RWPE2 (cell line): Measurements from ENCODE around the gene TRPM1.

Source experiments
- ATAC-seq: fragments of 200-7000 bp; cut with Tn5 transposase; 3 replicates; pipeline ENCODE4 v1.9.1; 2021; ENCODE audit warnings: low read depth
- DNase-seq: peaks from one replicate; pipeline ENCODE4 v3.0.0-alpha.2; 2020; ENCODE audit warnings: low spot score
- H3K27ac ChIP-seq: fragments of 450-650 bp; 2 replicates; pipeline ENCODE4 v1.5.1; 2017; ENCODE audit warnings: mild to moderate bottlenecking; ENCODE audit not compliant: poor library complexity, severe bottlenecking
- H3K27me3 ChIP-seq: fragments of 250-450 bp; sonication (Bioruptor Pico); 2 replicates; pipeline ENCODE4 v1.5.1; 2021; ENCODE audit warnings: mild to moderate bottlenecking, moderate library complexity; ENCODE audit not compliant: insufficient read depth, poor library complexity, severe bottlenecking
- H3K36me3 ChIP-seq: fragments of 250-450 bp; sonication (Bioruptor Pico); 2 replicates; pipeline ENCODE4 v1.5.1; 2020; ENCODE audit warnings: low read depth, mild to moderate bottlenecking, moderate library complexity
- H3K4me1 ChIP-seq: fragments of 250-450 bp; sonication (Bioruptor Pico); 2 replicates; pipeline ENCODE4 v1.5.1; 2021; ENCODE audit warnings: mild to moderate bottlenecking, moderate library complexity; ENCODE audit not compliant: insufficient read depth, poor library complexity, severe bottlenecking
- H3K4me3 ChIP-seq: fragments of 250-450 bp; sonication (Bioruptor Pico); 2 replicates; pipeline ENCODE4 v1.5.1; 2021; ENCODE audit warnings: mild to moderate bottlenecking, moderate library complexity; ENCODE audit not compliant: severe bottlenecking
- H3K9me3 ChIP-seq: fragments of 250-450 bp; sonication (Bioruptor Pico); 2 replicates; pipeline ENCODE4 v1.5.1; 2021; ENCODE audit warnings: mild to moderate bottlenecking, moderate library complexity; ENCODE audit not compliant: severe bottlenecking
- TF ChIP-seq, protein P1 (sequence below): fragments of 450-650 bp; IDR thresholded peaks from one replicate; pipeline ENCODE4 v1.5.1; 2017; ENCODE audit warnings: mild to moderate bottlenecking, moderate library complexity; ENCODE audit not compliant: poor library complexity, severe bottlenecking

Gene TRPM1

GRCh38 chr15:30984542-30984941, 117.0 kb downstream of the TRPM1 start:
- 0 out of 3 replicates have a peak, but pooled peaks have one; percentile 7 for ATAC-seq
- H3K4me1 ChIP-seq: no peaks in the 10 kb centered on the region

GRCh38 chr15:30984118-30984517, 117.4 kb downstream of the TRPM1 start:
- TF ChIP-seq, protein P1, sequence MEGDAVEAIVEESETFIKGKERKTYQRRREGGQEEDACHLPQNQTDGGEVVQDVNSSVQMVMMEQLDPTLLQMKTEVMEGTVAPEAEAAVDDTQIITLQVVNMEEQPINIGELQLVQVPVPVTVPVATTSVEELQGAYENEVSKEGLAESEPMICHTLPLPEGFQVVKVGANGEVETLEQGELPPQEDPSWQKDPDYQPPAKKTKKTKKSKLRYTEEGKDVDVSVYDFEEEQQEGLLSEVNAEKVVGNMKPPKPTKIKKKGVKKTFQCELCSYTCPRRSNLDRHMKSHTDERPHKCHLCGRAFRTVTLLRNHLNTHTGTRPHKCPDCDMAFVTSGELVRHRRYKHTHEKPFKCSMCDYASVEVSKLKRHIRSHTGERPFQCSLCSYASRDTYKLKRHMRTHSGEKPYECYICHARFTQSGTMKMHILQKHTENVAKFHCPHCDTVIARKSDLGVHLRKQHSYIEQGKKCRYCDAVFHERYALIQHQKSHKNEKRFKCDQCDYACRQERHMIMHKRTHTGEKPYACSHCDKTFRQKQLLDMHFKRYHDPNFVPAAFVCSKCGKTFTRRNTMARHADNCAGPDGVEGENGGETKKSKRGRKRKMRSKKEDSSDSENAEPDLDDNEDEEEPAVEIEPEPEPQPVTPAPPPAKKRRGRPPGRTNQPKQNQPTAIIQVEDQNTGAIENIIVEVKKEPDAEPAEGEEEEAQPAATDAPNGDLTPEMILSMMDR: no peak
- DNase-seq (no peak), ATAC-seq (0 out of 3 replicates have a peak, but pooled peaks have one; percentile 44)
- H3K27ac ChIP-seq: no peak overlapping the region
- H3K9me3 ChIP-seq: no peaks in the 10 kb centered on the region
- H3K4me1 ChIP-seq: no peaks in the 10 kb centered on the region
- H3K36me3 ChIP-seq: peaks cover 26% of the 10 kb centered on the region; the same call in 1 of the 2 replicates
- no peaks in the 10 kb centered on the region for H3K27me3 ChIP-seq
- no peak overlapping the region for H3K4me3 ChIP-seq

More at GRCh38 chr15:30984542-30984941, 117.0 kb downstream of the TRPM1 start:
- Histone ChIP-seq H3K27ac (no peak overlapping the region), H3K9me3 (no peaks in the 10 kb centered on the region), H3K36me3 (peaks cover 26% of the 10 kb centered on the region; the same call in 1 of the 2 replicates), H3K4me3 (no peak overlapping the region), H3K27me3 (no peaks in the 10 kb centered on the region)
- DNase-seq: no peak
- TF ChIP-seq, protein P1: no peak

- no peaks in the 10 kb centered on the region for H3K27me3 ChIP-seq
- no peak for DNase-seq
- no peaks in the 10 kb centered on the region for H3K4me1 ChIP-seq
These were observed 122.1 kb downstream of the TRPM1 start for GRCh38 chr15:30979457-30979856.

GRCh38 chr15:30978328-30978727, 123.2 kb downstream of the TRPM1 start:
- TF ChIP-seq, protein P1: no peak
- no peaks in the 10 kb centered on the region for H3K27me3 ChIP-seq
- ATAC-seq: no peak
- no peak overlapping the region for H3K4me3 ChIP-seq
- H3K4me1 ChIP-seq: no peaks in the 10 kb centered on the region
- no peak for DNase-seq
- H3K27ac ChIP-seq: no peak overlapping the region
- H3K9me3 ChIP-seq: no peaks in the 10 kb centered on the region
- H3K36me3 ChIP-seq: peaks cover 56% of the 10 kb centered on the region

More at GRCh38 chr15:30979457-30979856, 122.1 kb downstream of the TRPM1 start:
- TF ChIP-seq, protein P1: no peak
- Histone ChIP-seq H3K4me3 (no peak overlapping the region), H3K9me3 (no peaks in the 10 kb centered on the region), H3K36me3 (peaks cover 48% of the 10 kb centered on the region), H3K27ac (no peak overlapping the region)
- ATAC-seq: no peak

- Histone ChIP-seq H3K27ac (no peak overlapping the region), H3K27me3 (no peaks in the 10 kb centered on the region), H3K4me3 (no peak overlapping the region), H3K4me1 (no peaks in the 10 kb centered on the region), H3K36me3 (peaks cover 49% of the 10 kb centered on the region), H3K9me3 (no peaks in the 10 kb centered on the region)
- TF ChIP-seq, protein P1: no peak
- no peak for DNase-seq
- ATAC-seq: no peak
These were observed 127.4 kb downstream of the TRPM1 start for GRCh38 chr15:30974112-30974511.
